Stimulated activated CD8-positive, alpha-beta memory T cell treated with anti-CD3 and anti-CD28 coated beads, Interleukin-7, amount 100 ng/mL, for 4 hours (primary cell): ENCODE results near the gene MZF1.
"Not testable (repeated sequence)": the region's sequence is repeated elsewhere in the genome, so short reads cannot be mapped to it uniquely, and the experiment has no call there.

Experiments used
- DNase-seq, 2 donors: peaks; one replicate each; pipeline ENCODE4 v3.0.0-alpha.2; 2020; ENCODE audit warnings: low read depth in 2 of 2

Gene MZF1

GRCh38 chr19:58542641-58543372, 30.3 kb downstream of the MZF1 start:
- not testable (repeated sequence) for DNase-seq

- not testable (repeated sequence) for DNase-seq
These were observed 34.0 kb downstream of the MZF1 start for GRCh38 chr19:58539169-58539559.

GRCh38 chr19:58538257-58539168, 34.6 kb downstream of the MZF1 start:
- no peak for DNase-seq

DNA sequence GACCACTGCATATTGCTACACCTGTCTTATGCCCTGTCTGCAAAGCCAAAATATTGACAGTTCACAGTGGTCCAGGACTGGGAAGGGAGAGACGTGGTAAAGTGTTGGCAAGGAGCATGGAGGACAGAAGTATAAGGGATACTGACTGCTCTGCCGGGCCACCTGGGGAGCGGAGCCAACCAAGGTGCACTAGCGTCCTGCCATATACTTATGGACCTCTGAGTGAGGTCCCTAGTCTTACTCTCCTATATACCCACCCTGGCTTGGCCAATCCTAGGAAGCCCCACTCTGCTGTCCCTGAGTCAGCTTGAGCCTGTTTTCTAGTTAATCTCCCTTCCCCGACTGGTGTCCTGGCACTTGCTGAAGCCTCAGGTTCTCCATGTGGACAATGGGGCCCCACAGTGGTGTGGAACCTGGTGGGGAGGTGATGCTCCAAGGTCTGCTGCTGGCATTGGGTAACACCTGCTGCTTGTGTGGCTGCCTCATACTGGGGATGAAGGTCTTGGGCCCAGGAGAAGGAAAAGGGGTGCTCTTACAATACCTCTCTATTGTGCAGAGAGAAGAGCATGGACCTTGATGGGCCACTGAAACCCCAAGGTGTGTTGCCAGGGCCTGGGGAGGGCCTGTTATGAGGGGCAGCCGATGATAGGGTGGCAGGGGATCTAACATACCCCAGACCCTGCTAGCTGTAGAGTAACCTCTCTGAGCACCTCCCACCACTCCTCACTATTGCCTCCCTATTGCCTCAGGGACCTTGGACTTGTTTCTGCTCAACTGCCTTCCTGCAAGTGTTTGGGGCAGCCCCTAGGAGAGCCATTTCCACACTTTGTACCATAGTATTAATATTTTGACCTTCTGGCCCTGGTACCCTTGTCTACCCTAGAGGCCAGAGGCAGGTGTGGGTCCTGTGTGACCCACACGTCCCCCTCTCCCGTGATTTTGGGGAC, 36.0 kb downstream of the MZF1 start:
- no peak for DNase-seq

DNA sequence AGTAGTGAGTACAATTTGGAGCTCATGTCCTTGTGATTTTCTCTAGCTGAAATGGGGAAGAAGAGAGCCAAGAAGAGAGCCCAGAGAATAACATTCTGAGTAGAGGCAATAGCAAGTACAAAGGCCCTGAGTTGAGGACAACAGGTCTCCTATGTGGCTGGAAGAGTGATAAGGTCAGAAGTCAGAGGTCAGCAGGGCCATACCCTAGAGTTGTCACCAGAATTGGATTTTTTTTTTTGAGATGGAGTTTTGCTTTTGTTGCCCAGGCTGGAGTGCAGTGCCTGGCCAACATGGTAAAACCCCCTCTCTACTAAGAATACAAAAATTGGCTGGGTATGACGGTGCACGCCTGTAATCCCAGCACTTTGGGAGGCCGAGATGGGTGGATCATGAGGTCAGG, 37.3 kb downstream of the MZF1 start:
- no peak for DNase-seq

DNA sequence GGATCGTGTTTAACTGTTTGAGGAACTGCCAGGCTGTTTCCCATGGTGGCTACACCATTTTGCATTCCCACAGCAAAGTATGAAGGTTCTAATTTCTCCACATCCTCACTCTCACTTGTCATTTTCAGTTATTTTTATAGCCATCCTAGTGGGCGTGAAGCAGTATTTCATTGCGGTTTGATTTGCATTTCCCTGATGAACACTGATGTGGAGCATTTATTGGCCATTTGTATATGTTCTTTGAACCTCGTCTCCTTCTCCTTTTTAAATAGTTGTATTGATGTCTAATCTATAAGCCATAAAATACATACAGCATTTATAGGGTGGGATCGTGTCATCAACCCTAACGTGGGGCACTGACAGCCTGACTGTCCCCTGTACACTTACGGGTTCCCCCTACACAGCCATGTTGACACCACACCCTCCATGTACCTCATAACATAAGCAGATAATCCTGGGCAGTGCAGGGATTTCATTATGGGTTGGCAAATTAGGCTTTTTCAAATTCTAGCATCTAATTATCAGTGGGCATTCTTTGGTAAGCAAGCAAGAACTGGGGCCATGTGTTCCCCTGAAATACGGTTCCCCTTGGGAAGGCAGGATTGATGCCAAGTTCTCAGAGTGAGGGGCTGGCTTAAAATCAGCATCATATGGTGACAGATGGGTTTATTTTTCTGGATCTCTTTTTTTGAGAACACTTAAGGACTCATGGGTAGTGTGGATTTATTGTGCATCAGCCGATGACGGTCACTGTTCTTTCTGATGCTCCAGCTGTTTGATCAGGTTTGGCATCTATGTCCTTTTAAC, 41.9 kb downstream of the MZF1 start:
- no peak for DNase-seq

DNA sequence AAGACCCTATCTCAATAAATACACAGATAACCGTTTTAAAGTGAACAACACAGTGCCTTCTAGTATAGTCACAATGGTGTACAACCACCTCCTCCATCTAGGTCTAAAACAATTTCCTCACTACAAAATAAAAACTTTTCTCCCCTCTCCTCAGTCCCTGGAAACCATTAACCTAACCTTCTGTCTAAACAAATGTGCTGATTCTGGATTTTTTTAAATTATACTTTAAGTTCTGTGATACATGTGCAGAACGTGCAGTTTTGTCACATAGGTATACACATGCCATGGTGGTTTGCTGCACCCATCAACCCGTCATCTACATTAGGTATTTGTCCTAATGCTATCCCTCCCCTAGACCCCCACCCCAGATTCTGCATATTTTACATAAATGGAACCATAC, 43.7 kb downstream of the MZF1 start:
- no peak for DNase-seq

- DNase-seq: no peak
These were observed 50.4 kb downstream of the MZF1 start for GRCh38 chr19:58522709-58523108.

- DNase-seq: no peak
These were observed 51.5 kb downstream of the MZF1 start for GRCh38 chr19:58521651-58522050.

DNA sequence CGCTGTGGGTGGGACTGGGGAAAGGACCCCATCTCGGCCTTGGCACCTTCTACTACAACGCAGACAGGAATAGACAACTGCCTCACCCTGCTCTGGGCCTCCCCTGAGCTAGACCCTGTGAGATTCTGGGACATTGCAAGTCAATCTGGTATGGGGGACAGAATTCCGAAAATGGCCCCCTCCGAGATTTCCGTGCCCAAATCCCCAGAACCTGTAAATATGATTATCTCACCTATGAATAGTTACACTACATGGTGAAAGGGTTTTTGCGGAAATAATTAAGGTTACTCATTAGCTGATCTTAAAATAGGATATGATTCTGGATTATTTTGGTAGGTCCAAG, 52.9 kb downstream of the MZF1 start:
- no peak for DNase-seq

- peak; percentile 74 to 78 for DNase-seq
These were observed 53.5 kb downstream of the MZF1 start, which contains the start of gene ZBTB45 for GRCh38 chr19:58519355-58520256. Gene ZBTB45, minus strand, starts transcription at chr19:58519810. Its CDS starts 2,137 bp downstream, at chr19:58517673.

DNA sequence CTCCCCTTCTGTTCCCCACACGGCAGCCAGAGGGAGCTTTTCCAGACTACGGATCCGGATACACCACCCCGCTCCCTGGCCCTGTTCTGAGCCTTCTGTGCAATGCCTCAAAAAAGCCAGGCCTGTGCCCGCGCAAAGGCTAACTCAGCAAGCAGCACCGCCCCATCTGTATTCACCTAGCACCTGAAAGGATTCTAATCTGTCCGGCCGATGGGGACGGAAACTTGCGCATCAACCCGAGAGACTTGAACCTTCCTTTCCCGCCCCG, 54.1 kb downstream of the MZF1 start:
- DNase-seq: peak; percentile 6 to 23

DNA sequence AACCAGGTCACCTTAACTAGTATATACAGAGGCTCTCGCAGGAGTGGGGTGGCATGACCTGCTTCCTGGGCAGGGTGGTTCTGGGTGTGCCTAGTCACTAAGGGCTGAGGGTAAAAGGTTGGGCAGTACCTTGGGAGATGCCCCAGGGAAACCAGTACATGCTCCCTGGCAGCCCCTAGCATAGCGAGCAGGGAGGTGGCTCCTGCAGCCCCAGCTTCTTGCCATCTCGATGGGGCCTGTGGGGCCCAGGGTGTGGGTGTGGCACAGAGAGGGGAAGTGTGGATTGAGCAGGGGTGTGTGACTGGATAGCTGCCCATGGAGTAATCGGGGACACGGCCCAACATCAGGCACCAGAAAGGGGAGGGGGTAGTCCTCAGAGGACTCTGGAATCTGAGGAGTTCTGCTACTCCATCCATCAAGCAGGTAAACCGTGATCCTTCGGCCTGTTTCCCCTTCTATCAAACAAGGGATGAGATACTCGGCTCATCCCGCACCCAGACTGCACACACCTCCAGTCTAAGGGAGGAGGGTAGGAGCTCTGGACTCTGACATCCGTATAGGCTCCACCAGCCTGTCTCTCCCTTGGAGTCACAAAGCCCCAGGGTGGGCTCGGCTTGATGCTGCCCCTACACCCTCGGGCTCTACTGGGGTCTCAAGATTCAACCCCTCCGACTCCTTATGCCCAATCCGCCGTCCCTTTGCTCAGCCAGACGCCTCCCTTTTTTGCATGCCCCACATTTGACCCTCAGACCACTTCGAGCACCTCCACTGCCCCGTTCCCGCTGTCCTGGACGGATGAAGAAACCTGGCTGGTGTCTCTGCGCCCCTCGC, 54.7 kb downstream of the MZF1 start:
- no peak for DNase-seq

GRCh38 chr19:58516964-58517833, 55.9 kb downstream of the MZF1 start:
- DNase-seq: no peak

DNA sequence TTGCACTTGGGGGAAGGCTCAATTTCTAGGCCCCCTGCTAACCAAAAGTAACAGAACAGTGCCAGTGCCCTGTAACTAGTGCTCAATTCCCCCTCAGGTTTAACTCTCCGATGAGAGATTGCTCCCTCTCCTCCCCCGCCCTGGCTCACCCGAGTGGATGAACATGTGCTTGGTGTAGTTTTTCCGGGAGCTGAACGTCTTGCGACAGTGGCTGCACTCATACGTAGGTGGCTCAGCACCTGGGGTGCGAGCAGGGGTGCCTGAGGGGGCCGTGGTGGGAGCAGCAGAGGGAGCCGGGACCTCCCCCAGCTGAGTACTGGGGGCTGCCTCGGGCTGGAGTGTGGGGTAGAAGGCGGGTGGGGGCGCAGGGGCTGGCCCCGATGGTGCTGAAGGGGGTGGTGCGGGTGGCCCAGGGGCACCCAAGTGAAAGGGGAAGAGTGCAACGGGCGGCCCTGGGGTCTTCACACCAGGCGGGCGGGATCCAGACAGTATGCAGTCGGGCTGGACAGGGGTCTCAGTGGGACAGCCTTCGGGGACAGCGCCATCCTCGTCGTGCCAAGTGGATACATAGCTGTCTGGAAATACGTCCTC, 56.8 kb downstream of the MZF1 start:
- DNase-seq: no peak

- no peak for DNase-seq
These were observed 57.9 kb downstream of the MZF1 start for GRCh38 chr19:58515259-58515658.

DNA sequence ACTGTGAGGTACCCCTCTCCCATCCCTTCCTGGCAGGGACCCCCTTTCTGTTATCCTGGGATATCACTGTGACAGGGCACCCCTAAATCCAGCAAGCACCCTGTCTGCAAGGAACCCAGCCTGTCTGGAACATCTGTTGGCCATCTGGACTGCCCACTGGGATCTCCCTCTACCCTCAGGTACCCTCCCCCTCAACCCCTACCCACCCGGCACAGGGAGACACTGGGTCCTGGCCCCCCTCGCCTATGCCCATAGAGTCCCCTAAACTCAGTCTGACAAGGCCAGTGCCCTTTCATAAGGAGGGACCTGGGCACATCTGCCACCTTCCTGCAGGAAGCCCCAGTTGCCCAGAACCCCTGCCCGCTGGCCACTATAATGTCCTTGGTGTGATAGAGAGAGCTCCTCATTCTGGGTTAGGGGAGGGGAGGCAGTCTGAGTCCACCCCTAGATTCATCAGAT, 58.5 kb downstream of the MZF1 start:
- DNase-seq: no peak
